Measurements from ENCODE around the gene PRDM12.

GRCh38 chr9:130654879-130655278, 9.5 kb upstream of the PRDM12 start:
- TF ChIP-seq, protein P1, sequence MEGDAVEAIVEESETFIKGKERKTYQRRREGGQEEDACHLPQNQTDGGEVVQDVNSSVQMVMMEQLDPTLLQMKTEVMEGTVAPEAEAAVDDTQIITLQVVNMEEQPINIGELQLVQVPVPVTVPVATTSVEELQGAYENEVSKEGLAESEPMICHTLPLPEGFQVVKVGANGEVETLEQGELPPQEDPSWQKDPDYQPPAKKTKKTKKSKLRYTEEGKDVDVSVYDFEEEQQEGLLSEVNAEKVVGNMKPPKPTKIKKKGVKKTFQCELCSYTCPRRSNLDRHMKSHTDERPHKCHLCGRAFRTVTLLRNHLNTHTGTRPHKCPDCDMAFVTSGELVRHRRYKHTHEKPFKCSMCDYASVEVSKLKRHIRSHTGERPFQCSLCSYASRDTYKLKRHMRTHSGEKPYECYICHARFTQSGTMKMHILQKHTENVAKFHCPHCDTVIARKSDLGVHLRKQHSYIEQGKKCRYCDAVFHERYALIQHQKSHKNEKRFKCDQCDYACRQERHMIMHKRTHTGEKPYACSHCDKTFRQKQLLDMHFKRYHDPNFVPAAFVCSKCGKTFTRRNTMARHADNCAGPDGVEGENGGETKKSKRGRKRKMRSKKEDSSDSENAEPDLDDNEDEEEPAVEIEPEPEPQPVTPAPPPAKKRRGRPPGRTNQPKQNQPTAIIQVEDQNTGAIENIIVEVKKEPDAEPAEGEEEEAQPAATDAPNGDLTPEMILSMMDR (IDR thresholded peaks at IDR 0.05) = no peak
- TF ChIP-seq POLR2A (IDR thresholded peaks at IDR 0.05; ENCODE audit: low read depth) = no peak
- TF ChIP-seq POLR2AphosphoS5 (IDR thresholded peaks at IDR 0.05) = no peak
